Endothelial cell of umbilical vein (primary cell): ENCODE measurements around the gene JAKMIP1. TPM values are rescaled to one million over a fixed set of nuclear protein-coding genes. Genes with fewer than 3 reads are reported as not detected.

ENCODE experiments used
- BruUV-seq: library from RNA; stranded (reverse); fragments of 400-500 nt; replicated peaks from 2 replicates; lab custom pipeline; 2021; lab: Mats Ljungman, UMichigan
- CTCF ChIA-PET: fragments of 300-600, 350-600 bp; sonication (Branson Sonifier 250); formaldehyde crosslinking; loops from one replicate; lab custom pipeline; 2021; ENCODE audit warnings: antibody characterized with exemption, inconsistent platforms; lab: Charles Lee
- POLR2A ChIA-PET: fragments of 300-600, 350-600 bp; sonication (Branson Sonifier 250); formaldehyde crosslinking; loops from one replicate; lab custom pipeline; 2021; ENCODE audit warnings: antibody characterized with exemption, inconsistent platforms; lab: Charles Lee
- DNase-seq: peaks from one replicate; pipeline ENCODE4 v3.0.0-alpha.2; 2011; ENCODE audit warnings: low read depth, low spot score
- FAIRE-seq: peaks from 2 replicates; lab custom pipeline; 2011; peaks lifted over from hg19 to GRCh38; lab: Jason Lieb, UNC
- H2AFZ ChIP-seq: 2 replicates; pipeline ENCODE4 v1.6.0; 2012; ENCODE audit warnings: low read depth, low read length, control low read depth, inconsistent platforms
- H3K27ac ChIP-seq: 2 replicates; pipeline ENCODE4 v1.5.1; 2011; ENCODE audit warnings: low read depth, mild to moderate bottlenecking, control low read depth, low read length, moderate library complexity; ENCODE audit not compliant: insufficient read depth
- H3K27me3 ChIP-seq, 2 experiments: 2 replicates each; pipeline versions ENCODE4 v1.6.0 to v1.6.1; 2011; ENCODE audit warnings: low read length in 2 of 2, mixed read lengths in 1 of 2; ENCODE audit not compliant: control insufficient read depth in 2 of 2, insufficient read depth in 2 of 2
- H3K36me3 ChIP-seq, 2 experiments: 2 replicates in 1 of 2; 3 replicates in 1 of 2; pipeline ENCODE4 v1.5.1; 2011; ENCODE audit warnings: low read length in 2 of 2, mild to moderate bottlenecking in 1 of 2, moderate library complexity in 1 of 2; ENCODE audit not compliant: control insufficient read depth in 2 of 2, insufficient read depth in 2 of 2; ENCODE audit errors: extremely low read depth in 1 of 2
- H3K4me1 ChIP-seq: 3 replicates; pipeline ENCODE4 v1.5.1; 2011; ENCODE audit warnings: mild to moderate bottlenecking, low read length; ENCODE audit not compliant: control insufficient read depth, insufficient read depth; ENCODE audit errors: extremely low read depth
- H3K4me2 ChIP-seq: 2 replicates; pipeline ENCODE4 v1.6.1; 2011; ENCODE audit warnings: low read length, control low read depth, mixed read lengths; ENCODE audit not compliant: insufficient read depth
- H3K4me3 ChIP-seq, 3 experiments: fragments of 200-600 bp in 1 of 3; sonication (generic), shearing (Covaris generic) in 1 of 3; replicated peaks in 1 of 3; 2 replicates each; pipeline ENCODE4 v1.5.1; 2011 to 2016; ENCODE audit warnings: control low read depth in 3 of 3, low read length in 3 of 3, mild to moderate bottlenecking in 2 of 3, inconsistent platforms in 1 of 3, low read depth in 1 of 3, moderate library complexity in 1 of 3; ENCODE audit not compliant: insufficient read depth in 1 of 3
- H3K79me2 ChIP-seq: 2 replicates; pipeline ENCODE4 v1.6.0; 2012; ENCODE audit warnings: low read length, inconsistent platforms; ENCODE audit not compliant: control insufficient read depth, insufficient read depth
- H3K9ac ChIP-seq: replicated peaks from 2 replicates; pipeline ENCODE3; 2011; ENCODE audit warnings: low read length, control low read depth; ENCODE audit not compliant: insufficient read depth; ENCODE audit errors: extremely low read depth
- H3K9me1 ChIP-seq: replicated peaks from 3 replicates; pipeline ENCODE4 v1.6.0; 2011; ENCODE audit warnings: mild to moderate bottlenecking, low read length; ENCODE audit not compliant: control insufficient read depth, insufficient read depth; ENCODE audit errors: extremely low read depth
- H3K9me3 ChIP-seq: replicated peaks from 2 replicates; pipeline ENCODE4 v1.5.1; 2012; ENCODE audit warnings: low read length, inconsistent platforms; ENCODE audit not compliant: control insufficient read depth, insufficient read depth
- H4K20me1 ChIP-seq: replicated peaks from 2 replicates; pipeline ENCODE3; 2011; ENCODE audit warnings: mild to moderate bottlenecking, low read length; ENCODE audit not compliant: control insufficient read depth, insufficient read depth; ENCODE audit errors: extremely low read depth
- EZH2 ChIP-seq: IDR thresholded peaks from 2 replicates; pipeline ENCODE4 v1.6.1; 2012; ENCODE audit warnings: borderline replicate concordance, low read depth, mild to moderate bottlenecking, moderate library complexity, low read length, inconsistent platforms; ENCODE audit not compliant: severe bottlenecking
- FOS ChIP-seq: IDR thresholded peaks from 2 replicates; pipeline ENCODE4 v1.6.1; 2011; ENCODE audit warnings: mild to moderate bottlenecking, low read length, moderate library complexity, borderline replicate concordance; ENCODE audit not compliant: insufficient read depth
- GATA2 ChIP-seq: IDR thresholded peaks from 2 replicates; pipeline ENCODE4 v1.7.0; 2011; ENCODE audit warnings: low read depth, mild to moderate bottlenecking, moderate library complexity, mixed read lengths, low read length; ENCODE audit not compliant: insufficient read length, insufficient read depth
- JUN ChIP-seq: IDR thresholded peaks from 2 replicates; pipeline ENCODE4 v1.6.1; 2011; ENCODE audit warnings: borderline replicate concordance, low read depth; ENCODE audit not compliant: insufficient read length, insufficient read depth
- POLR2A ChIP-seq: IDR thresholded peaks from 2 replicates; pipeline ENCODE4 v1.6.1; 2012; ENCODE audit warnings: low read depth, mild to moderate bottlenecking, control low read depth, low read length
- dilution Hi-C: fragments of 300-500 bp; cut with MboI; formaldehyde crosslinking; loops from one replicate; pipeline ENCODE4 v1.15.0; 2019; ENCODE audit warnings: low sequenced_read_pairs; ENCODE audit not compliant: extremely low pct_ligation_motif_present
- intact Hi-C: fragments of 100-400 bp; cut with micrococcal nuclease; formaldehyde crosslinking; loops from one replicate; pipeline ENCODE4 v1.10.0; 2022
- polyA plus RNA-seq, 4 experiments: library from polyadenylated mRNA; depleted of rRNA in 3 of 4; stranded (reverse) in 3 of 4; unstranded in 1 of 4; fragments of >200 nt; gene quantifications; 2 replicates each; pipeline versions ENCODE4 v1.2.1 to v1.2.3, GENCODE V29; 2011 to 2012; ENCODE audit warnings: missing spikeins in 1 of 4
- total RNA-seq: library from RNA; stranded (reverse); gene quantifications from 2 replicates; pipeline ENCODE4 v1.2.3, GENCODE V29; 2021

The JAKMIP1 gene
- total and polyA plus RNA-seq, 2 donors (not counting 3 experiments of a cell fraction or from before 2014, with no cell fraction given) = not detected

DNA sequence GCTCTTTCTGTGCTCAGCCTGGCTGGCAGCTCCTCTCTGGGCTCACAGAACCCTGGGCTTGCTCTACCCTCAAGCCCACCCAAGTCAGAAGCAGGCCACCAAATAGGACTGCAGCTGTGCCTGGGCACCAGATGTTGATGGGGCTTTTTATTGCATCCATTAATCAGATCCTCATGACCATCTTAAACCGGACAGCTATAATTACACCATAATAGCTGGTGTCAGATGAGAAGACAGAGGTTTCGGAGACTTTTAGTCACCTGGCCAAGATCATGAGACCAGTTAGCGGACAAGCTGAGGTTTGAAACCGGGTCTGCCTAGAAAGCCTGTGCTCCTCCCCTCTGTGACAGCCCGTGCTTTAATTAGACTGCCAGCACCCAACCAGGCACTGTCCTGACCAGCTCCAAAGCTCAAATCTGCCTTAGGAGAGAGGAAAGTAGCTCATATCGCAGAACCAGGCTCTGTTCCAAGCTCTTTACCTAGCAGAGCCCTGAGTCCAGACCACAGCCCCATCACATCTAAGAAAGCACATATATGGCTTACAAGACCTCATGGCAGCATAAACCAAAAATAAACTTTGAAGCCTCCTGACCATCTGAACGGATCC is 88.9 kb downstream of the JAKMIP1 start:
- TF ChIP-seq GATA2 = no peak
- intact Hi-C loops (no loop called here), dilution Hi-C loops (no loop called here)
- H3K4me3 ChIP-seq = no peak overlapping the region
- H3K27ac ChIP-seq = no peak overlapping the region
- no peak for DNase-seq
- CTCF ChIA-PET = no interaction called here
- no peaks in the 10 kb centered on the region for H3K27me3 ChIP-seq
- no peak overlapping the region for H3K4me2 ChIP-seq
- no peaks in the 10 kb centered on the region for H3K36me3 ChIP-seq
- no peaks in the 10 kb centered on the region for H3K9me1 ChIP-seq
- H3K79me2 ChIP-seq = no peaks in the 10 kb centered on the region
- no peaks in the 10 kb centered on the region for H4K20me1 ChIP-seq
- H2AFZ ChIP-seq = no peak overlapping the region
- POLR2A ChIA-PET = no interaction called here
- FAIRE-seq = no peak
- no peaks in the 10 kb centered on the region for H3K4me1 ChIP-seq
- H3K9me3 ChIP-seq = no peaks in the 10 kb centered on the region
- H3K9ac ChIP-seq = no peak overlapping the region
- no TSS peak for BruUV-seq

DNA sequence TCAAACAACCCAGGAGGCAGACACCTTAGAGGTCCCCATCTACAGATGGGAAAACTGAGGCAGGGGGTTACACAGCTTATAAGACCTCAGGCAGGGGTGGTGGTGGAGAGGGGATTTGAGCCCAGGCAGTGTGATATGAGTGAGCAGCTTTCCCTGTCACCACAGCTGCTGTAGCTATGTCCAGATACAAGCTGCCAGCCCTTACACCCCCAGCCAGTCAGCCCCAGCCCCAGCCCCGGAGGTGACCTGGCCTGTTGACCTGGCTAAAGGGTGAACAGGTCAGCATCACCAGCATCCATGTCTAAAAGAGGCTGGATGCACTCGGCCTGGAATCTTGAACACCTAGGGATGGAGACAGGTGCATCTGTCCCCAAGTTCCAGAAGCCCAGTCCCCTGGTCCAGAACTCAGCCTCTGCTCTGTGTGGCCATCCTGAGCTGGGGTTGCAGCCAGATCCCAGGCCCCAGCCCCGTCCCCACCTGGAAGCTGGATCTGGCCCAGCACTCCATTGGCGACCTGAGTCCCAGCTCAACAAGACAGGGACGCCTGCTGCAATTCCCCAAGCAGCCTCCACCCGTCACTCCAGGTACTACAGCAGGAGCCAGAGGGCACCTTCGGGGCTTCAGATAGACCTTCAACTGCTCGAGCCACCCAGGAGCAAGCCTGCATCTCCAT is 89.5 kb downstream of the JAKMIP1 start:
- CTCF ChIA-PET = no interaction called here
- no TSS peak for BruUV-seq
- FAIRE-seq (no peak), DNase-seq (no peak)
- no peaks in the 10 kb centered on the region for H3K36me3 ChIP-seq
- H4K20me1 ChIP-seq = no peaks in the 10 kb centered on the region
- H3K27ac ChIP-seq = no peak overlapping the region
- intact Hi-C loops = no loop called here
- no peaks in the 10 kb centered on the region for H3K4me1 ChIP-seq
- POLR2A ChIA-PET = no interaction called here
- no peak for TF ChIP-seq EZH2
- TF ChIP-seq FOS = no peak
- no peak for TF ChIP-seq JUN
- TF ChIP-seq POLR2A = no peak
- no peaks in the 10 kb centered on the region for H3K79me2 ChIP-seq
- H3K9me1 ChIP-seq = no peaks in the 10 kb centered on the region
- H3K4me3 ChIP-seq = no peak overlapping the region
- H3K27me3 ChIP-seq = no peaks in the 10 kb centered on the region
- no peak overlapping the region for H2AFZ ChIP-seq
- H3K4me2 ChIP-seq = no peak overlapping the region
- H3K9me3 ChIP-seq = no peaks in the 10 kb centered on the region
- no peak overlapping the region for H3K9ac ChIP-seq
- dilution Hi-C loops = no loop called here
